ENCODE data around the gene SBK2.

DNA sequence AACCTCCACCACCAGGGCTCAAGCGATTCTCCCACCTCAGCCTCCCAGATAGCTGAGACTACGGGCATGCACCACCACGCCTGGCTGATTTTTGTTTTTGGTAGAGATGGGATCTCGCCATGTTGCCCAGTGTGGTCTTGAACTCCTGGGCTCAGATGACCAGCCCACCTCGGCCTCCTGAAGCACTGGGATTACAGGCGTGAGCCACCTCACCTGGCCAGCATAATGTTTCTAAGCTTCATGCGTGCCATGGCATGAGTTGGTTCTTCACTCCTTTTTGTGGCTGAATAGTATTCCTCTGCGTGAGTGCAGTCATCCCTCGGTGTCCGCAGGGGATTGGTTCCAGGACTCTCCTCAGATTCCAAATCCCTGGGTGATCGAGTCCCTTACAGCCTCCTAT, 47.9 kb upstream of the SBK2 start:
- TF ChIP-seq, protein P1, sequence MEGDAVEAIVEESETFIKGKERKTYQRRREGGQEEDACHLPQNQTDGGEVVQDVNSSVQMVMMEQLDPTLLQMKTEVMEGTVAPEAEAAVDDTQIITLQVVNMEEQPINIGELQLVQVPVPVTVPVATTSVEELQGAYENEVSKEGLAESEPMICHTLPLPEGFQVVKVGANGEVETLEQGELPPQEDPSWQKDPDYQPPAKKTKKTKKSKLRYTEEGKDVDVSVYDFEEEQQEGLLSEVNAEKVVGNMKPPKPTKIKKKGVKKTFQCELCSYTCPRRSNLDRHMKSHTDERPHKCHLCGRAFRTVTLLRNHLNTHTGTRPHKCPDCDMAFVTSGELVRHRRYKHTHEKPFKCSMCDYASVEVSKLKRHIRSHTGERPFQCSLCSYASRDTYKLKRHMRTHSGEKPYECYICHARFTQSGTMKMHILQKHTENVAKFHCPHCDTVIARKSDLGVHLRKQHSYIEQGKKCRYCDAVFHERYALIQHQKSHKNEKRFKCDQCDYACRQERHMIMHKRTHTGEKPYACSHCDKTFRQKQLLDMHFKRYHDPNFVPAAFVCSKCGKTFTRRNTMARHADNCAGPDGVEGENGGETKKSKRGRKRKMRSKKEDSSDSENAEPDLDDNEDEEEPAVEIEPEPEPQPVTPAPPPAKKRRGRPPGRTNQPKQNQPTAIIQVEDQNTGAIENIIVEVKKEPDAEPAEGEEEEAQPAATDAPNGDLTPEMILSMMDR (conservative IDR thresholded peaks at IDR 0.05; ENCODE audit: low read depth in 2 of 2), result no peak
- TF ChIP-seq JUNB (IDR thresholded peaks at IDR 0.05; ENCODE audit: unreplicated experiment), result no peak
- no peak for TF ChIP-seq EZH2 (IDR thresholded peaks at IDR 0.05; ENCODE audit: low read depth, unreplicated experiment)
- TF ChIP-seq EZH2phosphoT487 (IDR thresholded peaks at IDR 0.05; ENCODE audit: unreplicated experiment), result no peak
- no peak for TF ChIP-seq POLR2AphosphoS5 (IDR thresholded peaks at IDR 0.05; ENCODE audit: low read depth)
- TF ChIP-seq REST (IDR thresholded peaks at IDR 0.05; ENCODE audit: unreplicated experiment), result no peak
- TF ChIP-seq, protein P2, sequence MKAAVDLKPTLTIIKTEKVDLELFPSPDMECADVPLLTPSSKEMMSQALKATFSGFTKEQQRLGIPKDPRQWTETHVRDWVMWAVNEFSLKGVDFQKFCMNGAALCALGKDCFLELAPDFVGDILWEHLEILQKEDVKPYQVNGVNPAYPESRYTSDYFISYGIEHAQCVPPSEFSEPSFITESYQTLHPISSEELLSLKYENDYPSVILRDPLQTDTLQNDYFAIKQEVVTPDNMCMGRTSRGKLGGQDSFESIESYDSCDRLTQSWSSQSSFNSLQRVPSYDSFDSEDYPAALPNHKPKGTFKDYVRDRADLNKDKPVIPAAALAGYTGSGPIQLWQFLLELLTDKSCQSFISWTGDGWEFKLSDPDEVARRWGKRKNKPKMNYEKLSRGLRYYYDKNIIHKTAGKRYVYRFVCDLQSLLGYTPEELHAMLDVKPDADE (IDR thresholded peaks at IDR 0.05), result no peak
- no peak for TF ChIP-seq STAT1 (IDR thresholded peaks at IDR 0.05; ENCODE audit: unreplicated experiment)
- TF ChIP-seq ZNF114 (CRISPR knock-in tag; IDR thresholded peaks at IDR 0.05), result no peak
- no peak for TF ChIP-seq NANOG (IDR thresholded peaks at IDR 0.05; ENCODE audit: borderline replicate concordance)
